GM18519 (cell line): Measurements from ENCODE around the gene PARG.
"Not testable (repeated sequence)": the region's sequence is repeated elsewhere in the genome, so short reads cannot be mapped to it uniquely, and the experiment has no call there.

Source experiments
- ATAC-seq: cut with Tn5 transposase; IDR thresholded peaks from one replicate; pipeline ENCODE4 v1.9.1; 2021; ENCODE audit warnings: mild to moderate bottlenecking, moderate library complexity; ENCODE audit not compliant: unreplicated experiment, low FRiP score

PARG gene

GRCh38 chr10:49941447-49942338, at the start of gene PARG, which contains the start of gene TIMM23B:
Gene PARG, minus strand, starts transcription at chr10:49942027. Its CDS starts 302 bp downstream, at chr10:49941725.
Gene TIMM23B, plus strand, starts transcription at chr10:49942053. Its CDS starts 142 bp downstream, at chr10:49942195.
- peak; percentile 38 for ATAC-seq

- ATAC-seq, result not testable (repeated sequence)
Measured at GRCh38 chr10:49988376-49988775, 46.5 kb upstream of the PARG start, which contains the start of gene AGAP6. Gene AGAP6, plus strand, starts transcription at chr10:49988406. Its CDS starts 310 bp downstream, at chr10:49988716.

- ATAC-seq, result not testable (repeated sequence)
Measured at GRCh38 chr10:49987207-49987606, 45.4 kb upstream of the PARG start.

- ATAC-seq, result not testable (repeated sequence)
Measured at GRCh38 chr10:49977756-49978155, 35.9 kb upstream of the PARG start.

- not testable (repeated sequence) for ATAC-seq
Measured at GRCh38 chr10:49972094-49972493, 30.3 kb upstream of the PARG start.

GRCh38 chr10:49971466-49971865, 29.6 kb upstream of the PARG start:
- ATAC-seq, result not testable (repeated sequence)

GRCh38 chr10:49970331-49970857, 28.6 kb upstream of the PARG start:
- not testable (repeated sequence) for ATAC-seq

GRCh38 chr10:49953122-49953521, 11.3 kb upstream of the PARG start:
- not testable (repeated sequence) for ATAC-seq

- not testable (repeated sequence) for ATAC-seq
Measured at GRCh38 chr10:49952006-49952405, 10.2 kb upstream of the PARG start.

- ATAC-seq, result not testable (repeated sequence)
Measured at GRCh38 chr10:49948737-49949136, 6.9 kb upstream of the PARG start.

- peak; percentile 80 for ATAC-seq
Measured at GRCh38 chr10:49948142-49948541, 6.3 kb upstream of the PARG start.

- ATAC-seq, result not testable (repeated sequence)
Measured at GRCh38 chr10:49943607-49944006, 1.8 kb upstream of the PARG start.

- not testable (repeated sequence) for ATAC-seq
Measured at GRCh38 chr10:49942339-49942705, 495 bp upstream of the PARG start.

GRCh38 chr10:49931959-49932728, 9.7 kb downstream of the PARG start:
- not testable (repeated sequence) for ATAC-seq

- ATAC-seq, result not testable (repeated sequence)
Measured at GRCh38 chr10:49931276-49931675, 10.6 kb downstream of the PARG start.

- ATAC-seq, result not testable (repeated sequence)
Measured at GRCh38 chr10:49923572-49923971, 18.3 kb downstream of the PARG start.

- ATAC-seq, result not testable (repeated sequence)
Measured at GRCh38 chr10:49922041-49922440, 19.8 kb downstream of the PARG start.

- not testable (repeated sequence) for ATAC-seq
Measured at GRCh38 chr10:49917927-49918326, 23.9 kb downstream of the PARG start.

- not testable (repeated sequence) for ATAC-seq
Measured at GRCh38 chr10:49916451-49916850, 25.4 kb downstream of the PARG start.

GRCh38 chr10:49910295-49910694, 31.5 kb downstream of the PARG start:
- not testable (repeated sequence) for ATAC-seq
